NT2/D1 (cell line): Measurements from ENCODE around the gene GLRA1.

Experiments used
- YY1 ChIP-seq: IDR thresholded peaks from 2 replicates; pipeline ENCODE4 v1.6.1; 2011; ENCODE audit not compliant: insufficient read length, insufficient read depth
- ZNF274 ChIP-seq: IDR thresholded peaks from 2 replicates; pipeline ENCODE4 v1.6.1; 2011; ENCODE audit warnings: mild to moderate bottlenecking, low read depth, low read length

- TF ChIP-seq YY1 (no peak), ZNF274 (no peak)
Observed at GRCh38 chr5:151798674-151799073, 126.0 kb downstream of the GLRA1 start.
